ENCODE data around the gene TNFRSF8. TPM values are rescaled to one million over a fixed set of nuclear protein-coding genes. Genes with fewer than 3 reads are reported as not detected.

Gene TNFRSF8
- total RNA-seq, 2 donors from 2014 or later, result 0.32 to 4.7 TPM

DNA sequence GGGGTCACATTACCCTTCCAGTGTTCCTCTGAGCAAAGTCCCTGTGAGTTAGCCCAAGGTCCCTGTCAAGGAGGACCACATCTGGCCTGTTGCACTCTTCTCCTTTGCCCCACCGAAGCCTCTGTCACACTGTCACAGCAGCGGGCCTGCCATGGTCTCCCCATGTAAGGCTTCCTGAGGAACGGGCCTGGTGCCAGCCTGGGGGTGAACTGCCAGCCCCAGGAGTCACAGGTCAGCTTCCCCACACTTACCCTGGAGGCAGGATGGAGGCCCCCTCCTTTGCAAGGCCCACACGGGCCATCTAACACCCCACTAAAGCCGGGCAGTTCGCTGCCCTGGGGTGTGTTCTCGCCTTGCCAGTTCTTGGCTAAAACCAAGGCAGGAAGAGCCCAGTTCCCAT is 117.8 kb downstream of the TNFRSF8 start:
- TF ChIP-seq CTCF (IDR thresholded peaks at IDR 0.05), result no peak
- no peak for TF ChIP-seq POLR2AphosphoS5 (IDR thresholded peaks at IDR 0.05)
- TF ChIP-seq POLR2A (IDR thresholded peaks at IDR 0.05), result no peak
- Histone ChIP-seq H3K4me3 (no peak overlapping the region), H3K36me3 (no peaks in the 10 kb centered on the region), H3K4me1 (replicated peaks) (no peaks in the 10 kb centered on the region), H3K27ac (peak overlapping the region; percentile 27 to 33), H3K27me3 (replicated peaks; ENCODE audit: insufficient read depth) (peaks cover 2% of the 10 kb centered on the region), H3K9me3 (no peaks in the 10 kb centered on the region)
- intact Hi-C loops (cut with DNase I), result no loop called here
- DNase-seq (ENCODE audit: low spot score), result no peak
- 78% methylated on average over 7 of the region's 7 CpGs for WGBS

DNA sequence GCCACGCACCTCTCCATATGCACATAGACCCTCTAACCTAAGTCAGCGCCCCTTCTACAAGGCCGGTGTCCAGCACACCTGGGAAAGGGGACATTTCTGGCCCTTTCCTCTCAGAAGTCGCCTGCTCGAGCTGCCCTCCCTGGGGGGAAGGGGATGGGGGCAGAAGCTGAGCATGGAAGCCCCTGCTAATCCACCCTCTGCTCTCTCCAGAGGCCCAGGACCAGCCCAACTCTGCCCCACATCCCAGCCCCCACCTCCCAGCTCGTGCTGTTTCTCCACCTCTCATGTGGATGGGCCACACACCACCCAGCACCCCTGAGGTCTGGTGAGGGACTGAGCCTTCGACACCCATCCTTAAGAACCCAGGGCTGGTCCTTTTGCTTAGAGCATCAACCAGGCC is 118.5 kb downstream of the TNFRSF8 start:
- Histone ChIP-seq H3K27ac (no peak overlapping the region), H3K36me3 (no peaks in the 10 kb centered on the region), H3K9me3 (no peaks in the 10 kb centered on the region), H3K4me3 (no peak overlapping the region), H3K27me3 (replicated peaks; ENCODE audit: insufficient read depth) (peaks cover 2% of the 10 kb centered on the region), H3K4me1 (replicated peaks) (no peaks in the 10 kb centered on the region)
- intact Hi-C loops (cut with DNase I), result no loop called here
- no peak for TF ChIP-seq CTCF (IDR thresholded peaks at IDR 0.05)
- no peak for TF ChIP-seq POLR2A (IDR thresholded peaks at IDR 0.05)
- no peak for TF ChIP-seq POLR2AphosphoS5 (IDR thresholded peaks at IDR 0.05)
- DNase-seq (ENCODE audit: low spot score), result no peak
- WGBS, result 95% methylated on average over 7 of the region's 7 CpGs

GRCh38 chr1:12182410-12182984 is 119.4 kb downstream of the TNFRSF8 start:
- peak overlapping the region; percentile 23 to 30 for H3K27ac ChIP-seq

DNA sequence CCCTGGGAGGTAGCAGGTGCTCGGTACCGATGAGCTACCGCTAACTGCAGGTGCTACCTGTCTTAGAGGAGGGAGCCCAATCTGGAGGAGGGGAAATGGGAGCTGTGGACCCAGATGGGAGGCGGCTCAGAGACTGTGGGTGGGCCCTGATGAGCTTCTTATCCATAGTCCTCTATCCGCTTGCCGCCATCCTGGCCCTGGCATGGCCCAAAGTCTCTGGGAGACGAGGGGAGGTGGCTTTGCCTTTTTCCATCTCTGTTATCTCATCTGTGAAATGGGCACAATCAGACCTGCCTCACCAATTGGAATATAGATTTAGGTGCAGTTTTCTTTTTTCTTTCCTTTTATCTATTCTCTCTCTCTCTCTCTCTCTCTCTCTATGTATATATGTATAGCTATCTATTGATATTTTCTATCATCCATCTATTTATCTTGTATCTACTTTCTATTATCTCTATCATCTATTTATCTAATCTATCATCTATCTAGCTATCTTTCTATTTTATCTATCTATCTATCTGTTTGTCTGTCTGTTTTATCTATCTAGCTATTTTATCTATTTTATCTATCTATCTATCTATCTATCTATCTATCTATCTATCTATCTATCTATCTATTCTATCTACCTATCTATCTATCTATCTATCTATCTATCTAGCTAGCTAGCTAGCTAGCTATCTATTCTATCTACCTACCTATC is 120.1 kb downstream of the TNFRSF8 start:
- H3K4me1 ChIP-seq (replicated peaks), result no peaks in the 10 kb centered on the region
- peak overlapping the region; percentile 59 to 69 for H3K27ac ChIP-seq
- no peak for TF ChIP-seq POLR2AphosphoS5 (IDR thresholded peaks at IDR 0.05)
- no peak for TF ChIP-seq POLR2A (IDR thresholded peaks at IDR 0.05)
- H3K9me3 ChIP-seq, result no peaks in the 10 kb centered on the region
- 83% methylated on average over 7 of the region's 7 CpGs for WGBS
- no peaks in the 10 kb centered on the region for H3K36me3 ChIP-seq
- H3K27me3 ChIP-seq (replicated peaks; ENCODE audit: insufficient read depth), result peaks cover 2% of the 10 kb centered on the region
- intact Hi-C loops (cut with DNase I), result no loop called here
- H3K4me3 ChIP-seq, result no peak overlapping the region
- DNase-seq (ENCODE audit: low spot score), result no peak

More at GRCh38 chr1:12182410-12182984, 119.4 kb downstream of the TNFRSF8 start:
- no peaks in the 10 kb centered on the region for H3K4me1 ChIP-seq (replicated peaks)
- WGBS, result 62% methylated on average over 4 of the region's 4 CpGs
- DNase-seq (ENCODE audit: low spot score), result no peak
- intact Hi-C loops (cut with DNase I), result no loop called here
- no peak overlapping the region for H3K4me3 ChIP-seq
- H3K36me3 ChIP-seq, result no peaks in the 10 kb centered on the region
- H3K9me3 ChIP-seq, result no peaks in the 10 kb centered on the region
- no peak for TF ChIP-seq POLR2AphosphoS5 (IDR thresholded peaks at IDR 0.05)
- no peak for TF ChIP-seq CTCF (IDR thresholded peaks at IDR 0.05)
- no peak for TF ChIP-seq POLR2A (IDR thresholded peaks at IDR 0.05)
- H3K27me3 ChIP-seq (replicated peaks; ENCODE audit: insufficient read depth), result peaks cover 2% of the 10 kb centered on the region

- Histone ChIP-seq H3K27ac (peak overlapping the region; percentile 59 to 69), H3K9me3 (no peaks in the 10 kb centered on the region), H3K4me1 (replicated peaks) (no peaks in the 10 kb centered on the region), H3K4me3 (no peak overlapping the region), H3K27me3 (replicated peaks; ENCODE audit: insufficient read depth) (no peaks in the 10 kb centered on the region), H3K36me3 (no peaks in the 10 kb centered on the region)
- intact Hi-C loops (cut with DNase I), result no loop called here
- DNase-seq (ENCODE audit: low spot score), result peak; percentile 21
- TF ChIP-seq POLR2AphosphoS5 (IDR thresholded peaks at IDR 0.05) (peak; percentile 40), POLR2A (IDR thresholded peaks at IDR 0.05) (no peak), CTCF (IDR thresholded peaks at IDR 0.05) (peak in 1 of 4 experiments; percentile 13)
- whole genome bisulfite sequencing, result 16% methylated on average over 10 of the region's 10 CpGs
Observed at GRCh38 chr1:12184008-12184681, 121.0 kb downstream of the TNFRSF8 start.
